Pancreas (tissue), 10 donors: ENCODE results near the gene LCK. TPM values are rescaled to one million over a fixed set of nuclear protein-coding genes. Genes with fewer than 3 reads are reported as not detected.

Experiments used
- ATAC-seq, 4 donors: fragments of 200-7000 bp; cut with Tn5 transposase; one replicate each; pipeline versions ENCODE4 v1.8.0 to v1.9.1; 2020; ENCODE audit warnings: mild to moderate bottlenecking in 4 of 4, moderate library complexity in 4 of 4
- DNase-seq, 6 donors: peaks; one replicate each; pipeline ENCODE4 v3.0.0-alpha.2; 2020
- FAIRE-seq: peaks from 2 replicates; lab custom pipeline; 2012; peaks lifted over from hg19 to GRCh38; lab: Jason Lieb, UNC
- H3K27ac ChIP-seq, 4 donors: fragments of 200-600 bp; sonication (generic); 1 replicate in 3 of 4; 2 replicates in 1 of 4; pipeline versions ENCODE4 v1.5.0 to v1.8.0; 2020
- H3K27me3 ChIP-seq, 4 donors: fragments of 200-600 bp; one replicate each; pipeline ENCODE4 v1.8.0; 2021
- H3K36me3 ChIP-seq, 3 donors: fragments of 200-600 bp; sonication (generic) in 1 of 3; one replicate each; pipeline versions ENCODE4 v1.5.0 to v1.8.0; 2020 to 2021
- H3K4me1 ChIP-seq, 3 donors: fragments of 200-600 bp; one replicate each; pipeline ENCODE4 v1.8.0; 2021
- H3K4me3 ChIP-seq, 4 donors: fragments of 200-600 bp; sonication (generic) in 2 of 4; one replicate each; pipeline versions ENCODE4 v1.5.0 to v1.8.0; 2020 to 2021
- H3K9me3 ChIP-seq, 4 donors: fragments of 200-600 bp; one replicate each; pipeline ENCODE4 v1.8.0; 2021
- WGBS, 2 donors: extraction: QIAGEN DNeasy Blood & Tissue Kit; methylation state at CpG; one replicate each; pipeline ENCODE4 v1.1.7; 2013; 5-methylcytosine and 5-hydroxymethylcytosine counted together
- intact Hi-C, 3 donors: fragments of 100-400 bp; cut with DNase I; formaldehyde crosslinking; loops; one replicate each; pipeline versions ENCODE4 v1.11.1 to v1.14.2; 2022
- polyA plus RNA-seq, 2 donors: library from polyadenylated mRNA; stranded (reverse); fragments of 200-250 nt; gene quantifications; one replicate each; pipeline ENCODE4 v1.2.3, GENCODE V29; 2013
- total RNA-seq, 6 donors: library from RNA; stranded (reverse); fragmentation: NEBNext Ultra II Directional in 4 of 6; extraction: Animal tissue kit (Norgen Biotek cat#: 25700) in 4 of 6; gene quantifications; one replicate each; pipeline versions ENCODE4 v1.2.1 to v1.2.4, GENCODE V29; 2021 to 2023
- TF ChIP-seq, protein P1 (sequence below), 4 donors: fragments of 200-600 bp; sonication (generic) in 3 of 4; IDR thresholded peaks; one replicate each; pipeline versions ENCODE4 v1.5.0 to v1.8.0; 2021; ENCODE audit warnings: antibody characterized with exemption in 4 of 4
- donor health status: healthy with polysubstance abuse.
- donor health status: DM: no; HTN: no; CAD: no; lungs with moderate emphysema.
- donor health status: DM: no; HTN: no; CAD: no.
- donor health status: control.
- donor health status: control.
- donor health status: Bipolar disorder and iron deficiency.
- donor health status: DM: yes; HTN: yes; CAD: no.
- donor health status: DM: no; HTN: no; CAD: no.
- donor health status: DM: no; HTN: no; CAD: no.
- donor health status: DM: yes; HTN: yes; CAD: no.

Gene LCK
- total and polyA plus RNA-seq, 8 donors = 0.09 to 1.6 (median 0.85) TPM

GRCh38 chr1:32318127-32318869 is 67.2 kb downstream of the LCK start:
- Histone ChIP-seq H3K9me3 (no peaks in the 10 kb centered on the region), H3K27ac (no peak overlapping the region), H3K27me3 (no peaks in the 10 kb centered on the region), H3K4me3 (no peak overlapping the region), H3K4me1 (peaks cover 15 to 29% (median 17%) of the 10 kb centered on the region in 3 donors), H3K36me3 (peaks cover 0 to 18% (median 4%) of the 10 kb centered on the region in 3 donors)
- FAIRE-seq = no peak
- ATAC-seq = no peak
- DNase-seq = no peak
- intact Hi-C loops = no loop called here
- TF ChIP-seq, protein P1, sequence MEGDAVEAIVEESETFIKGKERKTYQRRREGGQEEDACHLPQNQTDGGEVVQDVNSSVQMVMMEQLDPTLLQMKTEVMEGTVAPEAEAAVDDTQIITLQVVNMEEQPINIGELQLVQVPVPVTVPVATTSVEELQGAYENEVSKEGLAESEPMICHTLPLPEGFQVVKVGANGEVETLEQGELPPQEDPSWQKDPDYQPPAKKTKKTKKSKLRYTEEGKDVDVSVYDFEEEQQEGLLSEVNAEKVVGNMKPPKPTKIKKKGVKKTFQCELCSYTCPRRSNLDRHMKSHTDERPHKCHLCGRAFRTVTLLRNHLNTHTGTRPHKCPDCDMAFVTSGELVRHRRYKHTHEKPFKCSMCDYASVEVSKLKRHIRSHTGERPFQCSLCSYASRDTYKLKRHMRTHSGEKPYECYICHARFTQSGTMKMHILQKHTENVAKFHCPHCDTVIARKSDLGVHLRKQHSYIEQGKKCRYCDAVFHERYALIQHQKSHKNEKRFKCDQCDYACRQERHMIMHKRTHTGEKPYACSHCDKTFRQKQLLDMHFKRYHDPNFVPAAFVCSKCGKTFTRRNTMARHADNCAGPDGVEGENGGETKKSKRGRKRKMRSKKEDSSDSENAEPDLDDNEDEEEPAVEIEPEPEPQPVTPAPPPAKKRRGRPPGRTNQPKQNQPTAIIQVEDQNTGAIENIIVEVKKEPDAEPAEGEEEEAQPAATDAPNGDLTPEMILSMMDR (IDR thresholded peaks at IDR 0.05) = no peak
- WGBS, 2 donors = 92 to 96% methylated on average over 10 of the region's 10 CpGs

DNA sequence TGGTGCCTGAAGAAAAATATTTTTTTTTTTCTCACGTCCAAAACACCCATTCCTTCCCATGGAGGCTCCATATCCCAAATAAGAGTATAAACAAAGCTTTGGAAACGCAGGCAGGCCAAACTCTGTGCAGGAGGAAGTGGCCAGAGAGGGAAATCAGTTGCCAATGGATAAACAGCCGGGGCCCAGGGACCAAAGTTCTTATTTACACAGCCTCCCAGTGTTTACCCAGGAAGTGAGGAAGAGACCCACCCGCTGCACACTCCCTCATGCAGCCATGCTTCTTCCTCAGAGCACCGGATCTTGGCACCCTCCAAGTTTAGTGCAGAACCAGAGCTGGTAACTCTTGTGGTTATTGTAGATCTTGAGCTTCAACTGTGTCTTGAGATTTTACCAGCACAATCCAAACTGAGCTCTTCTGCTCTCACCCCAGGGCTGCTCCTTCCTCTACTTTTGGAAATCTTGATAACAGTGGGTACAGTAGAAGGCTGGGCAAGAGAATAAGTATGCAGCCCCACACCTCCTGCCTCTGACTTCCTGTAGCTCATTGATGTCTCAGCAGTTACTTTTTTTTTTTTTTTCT is 70.7 kb downstream of the LCK start:
- no peak for FAIRE-seq
- TF ChIP-seq, protein P1 (IDR thresholded peaks at IDR 0.05) = no peak
- intact Hi-C loops = no loop called here
- Histone ChIP-seq H3K4me3 (no peak overlapping the region), H3K27me3 (no peaks in the 10 kb centered on the region), H3K9me3 (no peaks in the 10 kb centered on the region), H3K4me1 (peaks cover 15 to 30% (median 17%) of the 10 kb centered on the region in 3 donors), H3K36me3 (peaks cover 1 to 34% (median 7%) of the 10 kb centered on the region in 3 donors), H3K27ac (peak overlapping the region in 2 of 4 donors; percentile 58 to 82)
- peak; percentile 95 to 98 (median 97) for ATAC-seq
- WGBS, 2 donors = 7 to 14% methylated on average over 5 of the region's 5 CpGs
- DNase-seq = peak; percentile 69 to 85 (median 78)

DNA sequence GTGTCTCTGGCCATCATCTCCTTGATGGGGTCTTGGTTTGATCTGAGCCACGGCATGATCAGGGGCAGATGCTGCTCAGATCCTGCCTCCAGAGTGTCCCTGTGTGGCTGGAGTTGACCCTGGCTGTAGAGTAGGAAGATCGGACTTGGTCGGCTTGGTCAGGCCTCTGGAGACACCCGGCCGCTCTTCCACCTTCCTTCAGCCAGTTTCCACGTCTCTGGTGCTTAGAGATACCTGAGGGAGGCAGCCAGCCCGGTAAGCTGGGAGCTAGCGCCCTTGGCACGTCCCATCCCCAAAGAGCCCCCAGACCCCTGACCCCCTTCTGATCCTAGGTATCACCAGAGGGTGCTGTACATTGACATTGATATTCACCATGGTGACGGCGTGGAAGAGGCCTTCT is 76.1 kb downstream of the LCK start:
- intact Hi-C loops = no loop called here
- no peak for FAIRE-seq
- H3K27me3 ChIP-seq = no peaks in the 10 kb centered on the region

DNA sequence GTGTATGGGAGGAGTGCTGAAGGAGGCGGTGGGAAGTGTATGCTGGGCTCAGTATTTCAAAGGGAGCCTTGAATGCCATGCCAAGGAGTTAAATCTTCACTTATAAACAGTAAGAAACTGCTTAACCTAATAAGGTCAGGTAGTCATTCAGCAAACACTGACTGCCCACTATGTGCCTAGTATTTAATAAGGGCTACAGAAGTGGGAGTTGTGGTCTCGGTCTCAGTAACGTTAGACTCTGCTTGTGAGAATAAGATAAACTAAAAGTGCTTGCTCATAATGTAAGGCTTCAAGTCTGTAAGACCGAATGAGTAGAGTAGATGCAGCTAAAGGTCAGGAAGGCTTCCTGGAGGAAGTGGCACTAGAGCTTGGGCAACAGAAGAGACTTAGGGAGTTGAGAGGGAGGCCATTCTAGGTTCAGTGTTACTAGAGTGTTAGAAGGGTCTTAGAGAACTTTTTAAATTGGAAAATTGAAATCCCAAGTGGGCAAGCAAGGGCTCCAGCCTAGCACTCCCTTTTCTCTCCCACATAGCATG is 78.9 kb downstream of the LCK start:
- no peak overlapping the region for H3K27ac ChIP-seq
- no peaks in the 10 kb centered on the region for H3K27me3 ChIP-seq
- 90 to 93% methylated on average over 4 of the region's 4 CpGs for WGBS, 2 donors
- DNase-seq (no peak), ATAC-seq (no peak), FAIRE-seq (no peak)
- H3K4me1 ChIP-seq = peaks cover 0 to 7% (median 0%) of the 10 kb centered on the region in 3 donors
- TF ChIP-seq, protein P1 (IDR thresholded peaks at IDR 0.05) = no peak
- intact Hi-C loops = no loop called here
- H3K9me3 ChIP-seq = no peaks in the 10 kb centered on the region
- peaks cover 5 to 46% (median 15%) of the 10 kb centered on the region in 3 donors for H3K36me3 ChIP-seq
- H3K4me3 ChIP-seq = no peak overlapping the region

More for the DNA sequence above, 76.1 kb downstream of the LCK start:
- Histone ChIP-seq H3K4me1 (peaks cover 6 to 12% (median 6%) of the 10 kb centered on the region in 3 donors), H3K4me3 (no peak overlapping the region), H3K36me3 (peaks cover 5 to 53% (median 15%) of the 10 kb centered on the region in 3 donors), H3K27ac (no peak overlapping the region), H3K9me3 (no peaks in the 10 kb centered on the region)
- ATAC-seq (no peak), DNase-seq (no peak)
- TF ChIP-seq, protein P1 (IDR thresholded peaks at IDR 0.05) = no peak
- WGBS, 2 donors = 93 to 94% methylated on average over 11 of the region's 11 CpGs
